Subcutaneous adipose tissue (tissue), 4 donors: ENCODE data around the gene IGFBP1. TPM values are rescaled to one million over a fixed set of nuclear protein-coding genes. Genes with fewer than 3 reads are reported as not detected.

Experiments
- total RNA-seq, 4 donors: library from RNA; depleted of rRNA; stranded (reverse); fragments of >200 nt; gene quantifications; one replicate each; pipeline ENCODE4 v1.1.0, GENCODE V29; 2016
- TF ChIP-seq, protein P1 (sequence below): fragments of 450-650 bp; IDR thresholded peaks from one replicate; pipeline ENCODE4 v1.5.1; 2016; ENCODE audit warnings: low read depth, mild to moderate bottlenecking, control low read depth, antibody characterized with exemption, moderate library complexity

Gene IGFBP1
- total RNA-seq, 4 donors from 2014 or later = not detected

- TF ChIP-seq, protein P1, sequence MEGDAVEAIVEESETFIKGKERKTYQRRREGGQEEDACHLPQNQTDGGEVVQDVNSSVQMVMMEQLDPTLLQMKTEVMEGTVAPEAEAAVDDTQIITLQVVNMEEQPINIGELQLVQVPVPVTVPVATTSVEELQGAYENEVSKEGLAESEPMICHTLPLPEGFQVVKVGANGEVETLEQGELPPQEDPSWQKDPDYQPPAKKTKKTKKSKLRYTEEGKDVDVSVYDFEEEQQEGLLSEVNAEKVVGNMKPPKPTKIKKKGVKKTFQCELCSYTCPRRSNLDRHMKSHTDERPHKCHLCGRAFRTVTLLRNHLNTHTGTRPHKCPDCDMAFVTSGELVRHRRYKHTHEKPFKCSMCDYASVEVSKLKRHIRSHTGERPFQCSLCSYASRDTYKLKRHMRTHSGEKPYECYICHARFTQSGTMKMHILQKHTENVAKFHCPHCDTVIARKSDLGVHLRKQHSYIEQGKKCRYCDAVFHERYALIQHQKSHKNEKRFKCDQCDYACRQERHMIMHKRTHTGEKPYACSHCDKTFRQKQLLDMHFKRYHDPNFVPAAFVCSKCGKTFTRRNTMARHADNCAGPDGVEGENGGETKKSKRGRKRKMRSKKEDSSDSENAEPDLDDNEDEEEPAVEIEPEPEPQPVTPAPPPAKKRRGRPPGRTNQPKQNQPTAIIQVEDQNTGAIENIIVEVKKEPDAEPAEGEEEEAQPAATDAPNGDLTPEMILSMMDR = no peak
These were observed 24.7 kb downstream of the IGFBP1 start for GRCh38 chr7:45912972-45913371.

GRCh38 chr7:45914911-45915310, 26.6 kb downstream of the IGFBP1 start:
- TF ChIP-seq, protein P1 = no peak

- TF ChIP-seq, protein P1 = no peak
These were observed 27.3 kb downstream of the IGFBP1 start for GRCh38 chr7:45915606-45916005.

- TF ChIP-seq, protein P1 = no peak
These were observed 28.8 kb downstream of the IGFBP1 start for GRCh38 chr7:45917064-45917463.

GRCh38 chr7:45917658-45918057, 29.4 kb downstream of the IGFBP1 start:
- TF ChIP-seq, protein P1 = no peak

DNA sequence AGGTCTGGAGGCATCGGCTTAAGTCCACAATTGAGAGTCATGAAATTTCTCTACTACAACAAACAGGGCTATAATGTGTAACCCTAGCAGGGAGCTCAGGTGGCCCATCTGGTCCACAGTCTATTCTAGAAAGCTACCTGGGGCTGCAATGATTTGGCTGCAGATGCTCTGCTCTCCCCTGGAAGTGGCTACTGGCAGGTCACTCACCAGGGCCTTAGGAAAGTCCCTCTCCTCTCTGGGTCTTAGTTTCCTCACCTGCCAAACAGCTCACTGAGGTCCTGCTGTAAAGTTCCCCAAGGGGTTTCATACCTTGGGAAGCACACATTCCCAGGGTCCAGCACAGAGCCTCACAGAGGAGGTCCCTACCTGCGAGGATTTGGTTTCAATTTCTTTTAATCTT, 30.3 kb downstream of the IGFBP1 start:
- TF ChIP-seq, protein P1 = no peak

DNA sequence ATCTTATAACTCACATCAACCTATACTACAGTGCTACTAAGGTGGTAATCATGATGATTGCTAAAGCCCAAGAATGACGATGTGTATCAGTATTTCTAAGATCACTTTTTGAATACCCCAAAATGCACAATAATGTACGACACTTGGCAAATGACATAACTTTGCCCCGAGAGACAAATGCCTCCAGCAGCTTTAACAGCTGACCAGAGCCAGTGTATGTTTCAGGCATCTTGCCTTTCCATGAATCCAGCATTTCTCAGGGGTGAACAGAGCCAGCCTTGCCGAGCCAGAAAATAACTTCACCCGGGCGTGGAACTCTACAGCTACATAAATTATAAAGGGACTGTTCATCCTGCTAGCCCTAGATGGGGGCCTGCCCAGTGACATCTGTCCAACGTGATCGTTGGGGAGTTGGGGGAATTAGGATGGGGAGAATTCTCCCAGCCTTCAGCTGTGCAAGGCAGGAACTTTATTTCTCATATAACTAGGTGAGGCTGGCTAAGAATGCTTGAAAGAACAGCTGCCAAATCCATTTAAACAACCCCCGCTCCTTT, 31.0 kb downstream of the IGFBP1 start:
- TF ChIP-seq, protein P1 = no peak
